Endothelial cell (in vitro differentiated cells): ENCODE measurements around the gene ALS2. TPM values are rescaled to one million over a fixed set of nuclear protein-coding genes. Genes with fewer than 3 reads are reported as not detected.

ENCODE experiments used
- DNase-seq: peaks from one replicate; pipeline ENCODE4 v3.0.0; 2021; ENCODE audit warnings: low spot score
- H3K27ac Mint-ChIP-seq: one replicate; pipeline ENCODE4 v1.8.0; 2021; ENCODE audit warnings: mixed read lengths, inconsistent platforms; ENCODE audit not compliant: unreplicated experiment
- H3K27me3 Mint-ChIP-seq: one replicate; pipeline ENCODE4 v1.8.0; 2021; ENCODE audit warnings: mild to moderate bottlenecking, moderate library complexity, mixed read lengths, inconsistent platforms; ENCODE audit not compliant: unreplicated experiment
- H3K36me3 Mint-ChIP-seq: one replicate; pipeline ENCODE4 v1.8.0; 2021; ENCODE audit warnings: mild to moderate bottlenecking, low read depth, mixed read lengths, inconsistent platforms; ENCODE audit not compliant: unreplicated experiment
- H3K4me1 Mint-ChIP-seq: one replicate; pipeline ENCODE4 v1.8.0; 2021; ENCODE audit warnings: mild to moderate bottlenecking, mixed read lengths, inconsistent platforms; ENCODE audit not compliant: unreplicated experiment
- H3K4me3 Mint-ChIP-seq: one replicate; pipeline ENCODE4 v1.8.0; 2021; ENCODE audit warnings: mild to moderate bottlenecking, mixed read lengths, inconsistent platforms; ENCODE audit not compliant: unreplicated experiment
- H3K9me3 Mint-ChIP-seq: one replicate; pipeline ENCODE4 v1.8.0; 2021; ENCODE audit warnings: mixed read lengths, inconsistent platforms; ENCODE audit not compliant: unreplicated experiment
- total RNA-seq: library from RNA; stranded (reverse); fragmentation: NEBNext Ultra II Directional; extraction: Animal tissue kit (Norgen Biotek cat#: 25700); gene quantifications from one replicate; pipeline ENCODE4 v1.2.1, GENCODE V29; 2021; ENCODE audit not compliant: unreplicated experiment
- TF ChIP-seq, protein P1 (sequence below): fragments of 200-600 bp; sonication (generic); IDR thresholded peaks from one replicate; pipeline ENCODE4 v1.5.0; 2021; ENCODE audit warnings: antibody characterized with exemption; ENCODE audit not compliant: unreplicated experiment

ALS2 gene
- total RNA-seq, 1 donor from 2014 or later: 43.1 TPM

DNA sequence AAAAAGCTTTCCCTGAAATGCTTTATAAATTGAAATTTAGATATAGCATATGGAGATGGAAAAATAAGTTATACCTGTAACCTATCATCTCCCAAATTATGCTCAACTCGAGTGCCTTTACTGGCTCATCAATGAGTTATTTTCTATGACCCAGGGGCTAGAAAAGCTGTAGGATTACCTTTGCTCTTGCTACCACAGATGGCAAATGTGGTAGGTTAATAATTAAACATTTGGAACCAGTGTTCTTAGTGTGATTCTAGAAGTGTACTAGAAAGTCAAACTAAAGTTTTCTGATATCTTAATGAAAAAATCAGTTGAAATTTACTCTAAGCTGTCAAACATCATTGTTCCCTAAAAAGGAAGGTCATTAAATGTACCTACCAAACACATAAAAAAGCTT, 22.5 kb downstream of the ALS2 start:
- no peaks in the 10 kb centered on the region for H3K27me3 Mint-ChIP-seq
- no peaks in the 10 kb centered on the region for H3K4me1 Mint-ChIP-seq
- no peak overlapping the region for H3K27ac Mint-ChIP-seq
- no peak for DNase-seq
- H3K4me3 Mint-ChIP-seq: no peak overlapping the region
- H3K36me3 Mint-ChIP-seq: peaks cover 12% of the 10 kb centered on the region
- TF ChIP-seq, protein P1, sequence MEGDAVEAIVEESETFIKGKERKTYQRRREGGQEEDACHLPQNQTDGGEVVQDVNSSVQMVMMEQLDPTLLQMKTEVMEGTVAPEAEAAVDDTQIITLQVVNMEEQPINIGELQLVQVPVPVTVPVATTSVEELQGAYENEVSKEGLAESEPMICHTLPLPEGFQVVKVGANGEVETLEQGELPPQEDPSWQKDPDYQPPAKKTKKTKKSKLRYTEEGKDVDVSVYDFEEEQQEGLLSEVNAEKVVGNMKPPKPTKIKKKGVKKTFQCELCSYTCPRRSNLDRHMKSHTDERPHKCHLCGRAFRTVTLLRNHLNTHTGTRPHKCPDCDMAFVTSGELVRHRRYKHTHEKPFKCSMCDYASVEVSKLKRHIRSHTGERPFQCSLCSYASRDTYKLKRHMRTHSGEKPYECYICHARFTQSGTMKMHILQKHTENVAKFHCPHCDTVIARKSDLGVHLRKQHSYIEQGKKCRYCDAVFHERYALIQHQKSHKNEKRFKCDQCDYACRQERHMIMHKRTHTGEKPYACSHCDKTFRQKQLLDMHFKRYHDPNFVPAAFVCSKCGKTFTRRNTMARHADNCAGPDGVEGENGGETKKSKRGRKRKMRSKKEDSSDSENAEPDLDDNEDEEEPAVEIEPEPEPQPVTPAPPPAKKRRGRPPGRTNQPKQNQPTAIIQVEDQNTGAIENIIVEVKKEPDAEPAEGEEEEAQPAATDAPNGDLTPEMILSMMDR: no peak
- H3K9me3 Mint-ChIP-seq: no peaks in the 10 kb centered on the region

DNA sequence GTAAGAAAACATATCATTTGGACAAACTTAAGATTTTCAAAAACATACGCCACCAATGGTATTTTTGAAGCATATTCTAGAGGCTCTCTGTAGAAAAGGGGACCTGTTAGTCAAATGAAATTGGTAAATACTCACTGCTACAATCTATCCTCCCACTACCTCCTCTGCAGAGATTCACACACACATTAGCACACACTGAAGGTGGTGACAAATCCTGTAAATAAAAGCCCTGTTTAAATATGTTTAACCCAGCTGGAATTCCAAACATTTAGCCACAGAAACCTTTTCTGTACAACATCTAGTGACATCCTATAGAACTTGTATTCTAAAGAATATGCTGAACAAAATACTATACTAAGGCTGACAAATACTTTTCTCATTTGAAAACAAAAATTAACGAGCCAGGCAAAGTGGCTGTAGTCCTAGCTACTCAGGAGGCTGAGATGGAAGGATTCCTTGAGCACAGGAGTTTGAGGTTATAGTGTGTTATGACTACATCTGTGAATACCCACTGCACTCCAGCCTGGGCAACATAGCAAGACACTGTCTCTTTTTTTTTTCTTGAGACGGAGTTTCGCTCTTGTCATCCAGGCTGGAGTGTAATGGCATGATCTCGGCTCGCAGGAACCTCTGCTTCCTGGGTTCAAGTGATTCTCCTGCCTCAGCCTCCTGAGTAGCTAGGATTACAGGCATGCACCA, 25.9 kb downstream of the ALS2 start:
- Mint-ChIP-seq H3K27me3 (no peaks in the 10 kb centered on the region), H3K27ac (no peak overlapping the region), H3K36me3 (peaks cover 4% of the 10 kb centered on the region), H3K4me3 (no peak overlapping the region), H3K4me1 (no peaks in the 10 kb centered on the region), H3K9me3 (no peaks in the 10 kb centered on the region)
- TF ChIP-seq, protein P1: no peak
- DNase-seq: no peak

DNA sequence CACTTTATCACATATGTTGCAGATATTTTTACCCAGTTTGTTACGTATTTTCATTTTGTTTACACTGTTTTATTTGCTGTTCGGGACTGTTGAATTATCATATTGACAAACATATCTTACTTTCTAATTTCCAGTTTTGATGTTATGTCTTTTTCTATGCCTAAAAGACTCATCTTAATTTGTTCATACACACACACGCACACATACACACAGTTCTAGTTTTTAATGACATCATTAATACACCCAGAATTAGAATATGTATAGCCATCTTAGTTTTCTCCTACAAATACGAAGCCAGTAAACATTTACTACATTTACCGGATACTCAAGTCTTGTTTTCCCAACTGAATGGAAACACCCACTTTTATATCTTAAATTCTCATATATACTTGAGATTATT, 29.2 kb downstream of the ALS2 start:
- Mint-ChIP-seq H3K4me3 (no peak overlapping the region), H3K9me3 (no peaks in the 10 kb centered on the region), H3K4me1 (no peaks in the 10 kb centered on the region), H3K36me3 (peaks cover 3% of the 10 kb centered on the region), H3K27ac (no peak overlapping the region), H3K27me3 (no peaks in the 10 kb centered on the region)
- TF ChIP-seq, protein P1: no peak
- DNase-seq: no peak

DNA sequence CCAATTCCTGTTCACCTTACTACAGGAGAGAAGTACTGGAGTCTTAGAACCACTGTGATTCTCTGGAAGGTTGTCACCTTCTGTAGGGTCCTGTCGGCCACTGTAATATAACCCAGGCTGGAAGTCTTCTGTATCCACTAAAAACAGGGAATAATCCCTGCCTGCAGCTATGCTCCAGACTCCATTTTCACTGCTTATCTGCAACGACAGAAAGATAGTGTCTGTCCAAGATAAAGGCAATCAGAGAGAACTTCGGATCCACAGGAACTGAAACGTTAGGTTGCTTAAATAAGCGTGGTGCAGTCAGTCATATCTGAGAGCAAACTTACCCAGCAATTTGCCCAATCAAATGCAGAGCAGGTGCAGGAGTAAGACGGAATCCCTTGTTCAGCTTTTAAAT, 34.2 kb downstream of the ALS2 start:
- peaks cover 15% of the 10 kb centered on the region for H3K4me1 Mint-ChIP-seq
- no peak overlapping the region for H3K27ac Mint-ChIP-seq
- TF ChIP-seq, protein P1: no peak
- DNase-seq: no peak
- H3K9me3 Mint-ChIP-seq: no peaks in the 10 kb centered on the region
- no peaks in the 10 kb centered on the region for H3K27me3 Mint-ChIP-seq
- H3K4me3 Mint-ChIP-seq: no peak overlapping the region
- H3K36me3 Mint-ChIP-seq: peaks cover 26% of the 10 kb centered on the region

DNA sequence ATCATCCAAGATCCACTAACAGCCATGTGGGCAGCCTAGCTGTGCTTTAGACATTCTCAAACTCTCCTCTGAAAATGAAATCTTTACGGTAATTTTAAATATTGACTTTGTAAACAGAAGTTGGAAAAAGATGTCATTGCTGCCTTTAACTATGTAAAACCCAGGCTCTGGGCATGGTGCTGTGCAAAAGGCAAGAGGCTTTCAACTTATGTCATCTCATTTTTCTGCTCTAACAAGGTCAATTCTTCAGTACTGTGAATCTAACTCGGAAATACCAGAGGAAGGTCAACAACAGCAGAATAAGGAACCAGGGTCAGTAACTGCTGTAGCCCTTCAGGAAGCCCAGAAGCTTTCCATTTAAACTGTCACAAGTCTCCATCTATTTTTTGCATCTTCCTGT, 45.2 kb downstream of the ALS2 start:
- no peak for DNase-seq
- Mint-ChIP-seq H3K4me3 (no peak overlapping the region), H3K27me3 (no peaks in the 10 kb centered on the region), H3K27ac (no peak overlapping the region), H3K4me1 (no peaks in the 10 kb centered on the region), H3K9me3 (peaks cover 4% of the 10 kb centered on the region), H3K36me3 (peaks cover 40% of the 10 kb centered on the region)
- TF ChIP-seq, protein P1: no peak
